IMR-90 (cell line): Measurements from ENCODE around the gene HDDC3. TPM values are rescaled to one million over a fixed set of nuclear protein-coding genes. Genes with fewer than 3 reads are reported as not detected.
A peak's percentile ranks its signal among the peaks of the same experiment; 100 is the strongest.

ENCODE experiments used
- ATAC-seq: fragments of 200-7000 bp; cut with Tn5 transposase; 2 replicates; pipeline ENCODE4 v1.9.1; 2020; ENCODE audit warnings: low read depth, mild to moderate bottlenecking, moderate library complexity
- BruUV-seq: library from RNA; stranded (reverse); fragments of 400-500 nt; replicated peaks from 2 replicates; lab custom pipeline; 2021; lab: Mats Ljungman, UMichigan
- CTCF ChIA-PET: fragments of 300-600 bp; formaldehyde crosslinking; extraction: SDS; loops from one replicate; lab custom pipeline; 2021; ENCODE audit warnings: antibody characterized with exemption; lab: Yijun Ruan, JAX
- POLR2A ChIA-PET: fragments of 300-600 bp; sonication (Branson Sonifier 250); formaldehyde crosslinking; loops from one replicate; lab custom pipeline; 2022; ENCODE audit warnings: antibody characterized with exemption; ENCODE audit not compliant: unreplicated experiment; lab: Charles Lee
- DNase-seq: peaks from one replicate; pipeline ENCODE4 v3.0.0; 2013
- H2AFZ ChIP-seq: replicated peaks from 2 replicates; pipeline ENCODE3; 2013; ENCODE audit warnings: low read length, mild to moderate bottlenecking; ENCODE audit not compliant: poor library complexity
- H2AK5ac ChIP-seq: 2 replicates; pipeline ENCODE4 v1.6.1; 2013; ENCODE audit warnings: low read depth, low read length, inconsistent platforms
- H2AK9ac ChIP-seq: replicated peaks from 2 replicates; pipeline ENCODE3; 2013; ENCODE audit warnings: mild to moderate bottlenecking, low read depth, low read length, moderate library complexity; ENCODE audit not compliant: poor library complexity
- H2BK120ac ChIP-seq: 2 replicates; pipeline ENCODE4 v1.6.1; 2013; ENCODE audit warnings: low read depth, low read length, inconsistent platforms
- H2BK15ac ChIP-seq: 3 replicates; pipeline ENCODE4 v1.6.1; 2013; ENCODE audit warnings: low read depth, low read length, inconsistent platforms
- H2BK20ac ChIP-seq: 2 replicates; pipeline ENCODE4 v1.6.1; 2013; ENCODE audit warnings: low read depth, mild to moderate bottlenecking, inconsistent platforms, low read length, moderate library complexity
- H2BK5ac ChIP-seq: 2 replicates; pipeline ENCODE4 v1.6.1; 2013; ENCODE audit warnings: mild to moderate bottlenecking, low read depth, low read length, inconsistent platforms; ENCODE audit not compliant: poor library complexity, severe bottlenecking
- H3K14ac ChIP-seq: replicated peaks from 2 replicates; pipeline ENCODE4 v1.6.1; 2013; ENCODE audit warnings: low read depth, low read length, inconsistent platforms
- H3K18ac ChIP-seq: 2 replicates; pipeline ENCODE4 v1.6.1; 2013; ENCODE audit warnings: low read depth, low read length, control low read depth
- H3K23ac ChIP-seq: 2 replicates; pipeline ENCODE4 v1.6.1; 2013; ENCODE audit warnings: low read depth, low read length, inconsistent platforms
- H3K27ac ChIP-seq: 2 replicates; pipeline ENCODE4 v1.5.1; 2013; ENCODE audit warnings: mild to moderate bottlenecking, control low read depth, low read length; ENCODE audit not compliant: insufficient read depth
- H3K27me3 ChIP-seq: 2 replicates; pipeline ENCODE4 v1.6.1; 2013; ENCODE audit warnings: low read length; ENCODE audit not compliant: control insufficient read depth, insufficient read depth
- H3K36me3 ChIP-seq: 2 replicates; pipeline ENCODE4 v1.6.1; 2013; ENCODE audit warnings: low read length, mixed read lengths; ENCODE audit not compliant: control insufficient read depth, insufficient read depth
- H3K4ac ChIP-seq: 2 replicates; pipeline ENCODE4 v1.6.1; 2013; ENCODE audit warnings: low read depth, low read length, inconsistent platforms
- H3K4me1 ChIP-seq: 2 replicates; pipeline ENCODE4 v1.6.1; 2013; ENCODE audit warnings: low read length, mixed read lengths; ENCODE audit not compliant: control insufficient read depth, insufficient read depth
- H3K4me2 ChIP-seq: 2 replicates; pipeline ENCODE4 v1.6.1; 2013; ENCODE audit warnings: low read depth, mild to moderate bottlenecking, control low read depth, low read length, moderate library complexity
- H3K4me3 ChIP-seq: 2 replicates; pipeline ENCODE4 v1.5.1; 2013; ENCODE audit warnings: low read depth, mild to moderate bottlenecking, control low read depth, low read length, moderate library complexity; ENCODE audit not compliant: insufficient read depth
- H3K56ac ChIP-seq: 2 replicates; pipeline ENCODE4 v1.6.1; 2013; ENCODE audit warnings: low read length, inconsistent platforms; ENCODE audit not compliant: insufficient read depth; ENCODE audit errors: extremely low read depth
- H3K79me1 ChIP-seq, 2 experiments: 2 replicates each; pipeline ENCODE4 v1.6.1; 2013; ENCODE audit warnings: low read length in 2 of 2, inconsistent platforms in 1 of 2, low read depth in 1 of 2
- H3K9ac ChIP-seq: 2 replicates; pipeline ENCODE4 v1.6.1; 2013; ENCODE audit warnings: low read depth, low read length, control low read depth
- H3K9me1 ChIP-seq: 2 replicates; pipeline ENCODE4 v1.6.1; 2013; ENCODE audit warnings: low read length, inconsistent platforms; ENCODE audit not compliant: insufficient read depth
- H3K9me3 ChIP-seq: 2 replicates; pipeline ENCODE4 v1.6.1; 2013; ENCODE audit warnings: low read length; ENCODE audit not compliant: control insufficient read depth, insufficient read depth
- H4K20me1 ChIP-seq: 2 replicates; pipeline ENCODE4 v1.6.1; 2013; ENCODE audit warnings: low read length, inconsistent platforms; ENCODE audit not compliant: insufficient read depth
- H4K5ac ChIP-seq: 2 replicates; pipeline ENCODE4 v1.6.1; 2013; ENCODE audit warnings: mild to moderate bottlenecking, low read depth, low read length, control low read depth
- H4K8ac ChIP-seq, 2 experiments: 2 replicates each; pipeline ENCODE4 v1.6.1; 2013; ENCODE audit warnings: low read depth in 2 of 2, low read length in 2 of 2, control low read depth in 1 of 2, inconsistent platforms in 1 of 2
- H4K91ac ChIP-seq: 2 replicates; pipeline ENCODE4 v1.6.1; 2013; ENCODE audit warnings: low read depth, low read length, inconsistent platforms; ENCODE audit not compliant: insufficient read depth
- CEBPB ChIP-seq: IDR thresholded peaks from 2 replicates; pipeline ENCODE4 v1.6.1; 2012; ENCODE audit warnings: low read depth, low read length, improper control_type of control experiment
- CHD1 ChIP-seq: IDR thresholded peaks from 2 replicates; pipeline ENCODE4 v1.6.1; 2012; ENCODE audit warnings: low read depth, low read length, improper control_type of control experiment
- ELK1 ChIP-seq: fragments of 150-350 bp; IDR thresholded peaks from 2 replicates; pipeline ENCODE4 v1.6.1; 2016; ENCODE audit warnings: low read depth, mild to moderate bottlenecking, low read length, moderate library complexity, borderline replicate concordance
- FOS ChIP-seq: fragments of 150-350 bp; IDR thresholded peaks from 2 replicates; pipeline ENCODE4 v1.6.1; 2016; ENCODE audit warnings: low read depth, low read length
- MAFK ChIP-seq: IDR thresholded peaks from 2 replicates; pipeline ENCODE4 v1.6.1; 2012; ENCODE audit warnings: low read depth, low read length, improper control_type of control experiment
- MAZ ChIP-seq: IDR thresholded peaks from 2 replicates; pipeline ENCODE4 v1.6.1; 2012; ENCODE audit warnings: low read depth, mild to moderate bottlenecking, low read length, improper control_type of control experiment, moderate library complexity, borderline replicate concordance
- MXI1 ChIP-seq: IDR thresholded peaks from 2 replicates; pipeline ENCODE4 v1.6.1; 2012; ENCODE audit warnings: low read depth, mild to moderate bottlenecking, low read length, moderate library complexity, borderline replicate concordance
- NFE2L2 ChIP-seq: fragments of 150-350 bp; IDR thresholded peaks from 2 replicates; pipeline ENCODE4 v1.6.1; 2016; ENCODE audit warnings: low read depth, mild to moderate bottlenecking, low read length
- RCOR1 ChIP-seq: IDR thresholded peaks from 2 replicates; pipeline ENCODE4 v1.6.1; 2012; ENCODE audit warnings: mild to moderate bottlenecking, low read length, improper control_type of control experiment; ENCODE audit not compliant: insufficient replicate concordance
- SMC3 ChIP-seq: fragments of 150-350 bp; IDR thresholded peaks from 2 replicates; pipeline ENCODE4 v1.6.1; 2016; ENCODE audit warnings: low read depth, mild to moderate bottlenecking, antibody characterized with exemption, low read length, moderate library complexity
- USF2 ChIP-seq: fragments of 150-350 bp; IDR thresholded peaks from 2 replicates; pipeline ENCODE4 v1.6.1; 2017; ENCODE audit warnings: mild to moderate bottlenecking, antibody characterized with exemption, low read length, low read depth
- WGBS, 2 experiments: methylation state at CpG; one replicate each; pipeline versions ENCODE4 v1.1.5 to v1.1.7; 2013; ENCODE audit warnings: missing lambda C conversion rate in 2 of 2; ENCODE audit not compliant: insufficient read length in 1 of 2; ENCODE audit errors: extremely low coverage in 2 of 2; 5-methylcytosine and 5-hydroxymethylcytosine counted together
- dilution Hi-C: fragments of 300-500 bp; cut with HindIII; formaldehyde crosslinking; loops from one replicate; pipeline ENCODE4 v1.14.3; 2018; ENCODE audit warnings: low sequenced_read_pairs; ENCODE audit not compliant: unreplicated experiment
- in situ Hi-C: fragments of 300-500 bp; cut with MboI; formaldehyde crosslinking; loops from 3 replicates; pipeline ENCODE4 v1.14.3; 2019; ENCODE audit warnings: low sequenced_read_pairs, inconsistent platforms, mixed read lengths
- intact Hi-C: fragments of 100-400 bp; cut with micrococcal nuclease; formaldehyde crosslinking; loops from 2 replicates; pipeline ENCODE4 v1.10.0; 2022
- polyA plus RNA-seq, 3 experiments: library from polyadenylated mRNA; depleted of rRNA; stranded (reverse); fragments of >200 nt; gene quantifications; 2 replicates each; pipeline ENCODE4 v1.2.3, GENCODE V29; 2012; ENCODE audit warnings: low replicate concordance in 1 of 3
- total RNA-seq: library from RNA; depleted of rRNA; stranded (reverse); fragments of >200 nt; gene quantifications from 2 replicates; pipeline ENCODE4 v1.2.3, GENCODE V29; 2012
- TF ChIP-seq, protein P1 (sequence below): conservative IDR thresholded peaks from 2 replicates; pipeline ENCODE4 v1.5.1; 2012; ENCODE audit warnings: mild to moderate bottlenecking, low read depth, low read length, improper control_type of control experiment

HDDC3 gene
- total and polyA plus RNA-seq, 2 of the 4 experiments (the other 2 are of a cell fraction), result 7.9 to 10.7 TPM

DNA sequence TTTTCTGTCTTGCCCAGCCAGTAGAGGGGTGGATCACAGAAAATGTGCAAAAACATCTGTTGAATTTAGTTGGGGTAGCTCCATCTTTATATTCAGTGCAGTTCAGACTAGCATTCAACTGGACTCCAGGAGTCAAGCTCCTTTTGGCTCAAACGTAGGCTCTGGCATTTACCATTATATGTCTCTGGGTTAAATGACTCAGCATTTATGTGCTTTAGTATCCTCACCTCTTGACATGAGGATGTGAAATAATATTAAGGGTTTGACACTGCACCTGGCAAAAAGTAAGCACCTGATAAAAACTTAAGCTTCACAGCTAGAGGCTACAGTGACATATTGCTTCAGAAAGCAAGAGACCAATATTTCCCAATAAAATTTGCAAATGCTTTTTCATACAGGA, 47.2 kb upstream of the HDDC3 start:
- intact Hi-C loops (no loop called here), dilution Hi-C loops (no loop called here), in situ Hi-C loops (loop anchor here (25.0 kb wide), 2 partner anchors 1833 to 2008 kb away; no protein-coding TSS in a partner anchor)
- Histone ChIP-seq H4K8ac (peak overlapping the region in 1 of 2 experiments; percentile 52; a peak in 1 of 4 replicates), H2BK120ac (no peak overlapping the region), H3K4me2 (no peak overlapping the region), H3K79me1 (peaks cover 39 to 50% of the 10 kb centered on the region in 2 experiments), H2BK20ac (no peak overlapping the region), H4K20me1 (no peaks in the 10 kb centered on the region), H4K91ac (no peak overlapping the region), H3K9me1 (no peaks in the 10 kb centered on the region; the same call in 1 of the 2 replicates), H3K4me1 (peaks cover 5% of the 10 kb centered on the region), H3K9ac (no peak overlapping the region), H3K27ac (no peak overlapping the region), H3K14ac (no peak overlapping the region), H3K4me3 (no peak overlapping the region), H3K23ac (no peak overlapping the region), H2AK9ac (no peak overlapping the region), H2AFZ (no peak overlapping the region), H3K36me3 (peaks cover 17% of the 10 kb centered on the region), H3K18ac (no peak overlapping the region), H3K27me3 (no peaks in the 10 kb centered on the region), H2BK15ac (no peak overlapping the region), H2AK5ac (no peak overlapping the region), H4K5ac (no peak overlapping the region), H3K4ac (no peak overlapping the region), H2BK5ac (no peak overlapping the region), H3K9me3 (no peaks in the 10 kb centered on the region), H3K56ac (no peak overlapping the region)
- ChIA-PET POLR2A (no interaction called here), CTCF (interaction anchor here (0.6 to 1.0 kb wide), 4 partner anchors 13 to 373 kb away, joined by 3 to 5 read pairs (median 4); no protein-coding TSS in a partner anchor)
- TF ChIP-seq SMC3, result no peak
- TF ChIP-seq MAFK, result peak; percentile 66
- TF ChIP-seq, protein P1, sequence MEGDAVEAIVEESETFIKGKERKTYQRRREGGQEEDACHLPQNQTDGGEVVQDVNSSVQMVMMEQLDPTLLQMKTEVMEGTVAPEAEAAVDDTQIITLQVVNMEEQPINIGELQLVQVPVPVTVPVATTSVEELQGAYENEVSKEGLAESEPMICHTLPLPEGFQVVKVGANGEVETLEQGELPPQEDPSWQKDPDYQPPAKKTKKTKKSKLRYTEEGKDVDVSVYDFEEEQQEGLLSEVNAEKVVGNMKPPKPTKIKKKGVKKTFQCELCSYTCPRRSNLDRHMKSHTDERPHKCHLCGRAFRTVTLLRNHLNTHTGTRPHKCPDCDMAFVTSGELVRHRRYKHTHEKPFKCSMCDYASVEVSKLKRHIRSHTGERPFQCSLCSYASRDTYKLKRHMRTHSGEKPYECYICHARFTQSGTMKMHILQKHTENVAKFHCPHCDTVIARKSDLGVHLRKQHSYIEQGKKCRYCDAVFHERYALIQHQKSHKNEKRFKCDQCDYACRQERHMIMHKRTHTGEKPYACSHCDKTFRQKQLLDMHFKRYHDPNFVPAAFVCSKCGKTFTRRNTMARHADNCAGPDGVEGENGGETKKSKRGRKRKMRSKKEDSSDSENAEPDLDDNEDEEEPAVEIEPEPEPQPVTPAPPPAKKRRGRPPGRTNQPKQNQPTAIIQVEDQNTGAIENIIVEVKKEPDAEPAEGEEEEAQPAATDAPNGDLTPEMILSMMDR, result no peak
- no peak for TF ChIP-seq ELK1
- TF ChIP-seq CEBPB, result no peak
- TF ChIP-seq MXI1, result no peak
- TF ChIP-seq MAZ, result no peak
- TF ChIP-seq RCOR1, result no peak
- TF ChIP-seq CHD1, result no peak
- no peak for TF ChIP-seq FOS
- TF ChIP-seq USF2, result no peak
- TF ChIP-seq NFE2L2, result peak; percentile 93
- no CpG with 5 or more reads among the region's 1 CpG for WGBS, 2 experiments
- ATAC-seq (no peak), DNase-seq (peak; percentile 12)
- no TSS peak for BruUV-seq
